Measurements from ENCODE around the gene RMDN2. TPM values are rescaled to one million over a fixed set of nuclear protein-coding genes. Genes with fewer than 3 reads are reported as not detected.

Gene RMDN2
- total and polyA plus RNA-seq, 10 of the 15 experiments (the other 5 are each of a cell fraction or from before 2014, with no cell fraction given): 2.6 to 12.4 (median 9.2) TPM

GRCh38 chr2:37985333-37985732 is 60.2 kb downstream of the RMDN2 start:
- H3K4me3 ChIP-seq: no peak overlapping the region
- 0% methylated on average over 1 of the region's 1 CpG for WGBS (ENCODE audit: insufficient coverage, insufficient replicate concordance, low lambda C conversion rate, missing lambda C conversion rate)
- no peaks in the 10 kb centered on the region for H3K4me1 ChIP-seq (ENCODE audit: control insufficient read depth, insufficient read depth, low read length)
- RAD21 ChIA-PET (ENCODE audit: unreplicated experiment): interaction anchor here (1.7 to 3.9 kb wide), 2 partner anchors 52 to 289 kb away, joined by 12 to 15 read pairs; no protein-coding TSS in a partner anchor
- DNase-seq (ENCODE audit: low read depth, low spot score) (peak; percentile 20), FAIRE-seq (peak; percentile 74), ATAC-seq (peak; percentile 73)
- POLR2A ChIA-PET: no interaction called here
- no peaks in the 10 kb centered on the region for H3K79me2 ChIP-seq (ENCODE audit: control insufficient read depth, insufficient read depth, low read length)
- TF ChIP-seq IKZF2 (IDR thresholded peaks at IDR 0.05) (peak in 1 of 2 experiments; percentile 24; a peak in 1 of 4 replicates), POLR2A (IDR thresholded peaks at IDR 0.05; ENCODE audit: low read depth, low read length) (no peak), JUNB (IDR thresholded peaks at IDR 0.05) (peak; percentile 73), TCF12 (IDR thresholded peaks at IDR 0.05; ENCODE audit: low read depth, low read length) (no peak), RELB (IDR thresholded peaks at IDR 0.05; ENCODE audit: low read depth) (no peak), HDGF (IDR thresholded peaks at IDR 0.05) (no peak), MEF2B (IDR thresholded peaks at IDR 0.05; ENCODE audit: partially characterized antibody, poor library complexity, severe bottlenecking) (no peak), RB1 (IDR thresholded peaks at IDR 0.05; ENCODE audit: borderline replicate concordance) (no peak), RUNX3 (IDR thresholded peaks at IDR 0.05; ENCODE audit: low read length) (peak; percentile 85), MLLT1 (IDR thresholded peaks at IDR 0.05) (no peak), PKNOX1 (IDR thresholded peaks at IDR 0.05) (peak; percentile 73; the same call in 1 of the 2 replicates), BCL11A (IDR thresholded peaks at IDR 0.05; ENCODE audit: low read depth, low read length) (peak; percentile 26; the same call in 1 of the 2 replicates), RAD21 (IDR thresholded peaks at IDR 0.05; ENCODE audit: insufficient read depth, low read depth, low read length) (no peak), CEBPB (IDR thresholded peaks at IDR 0.05; ENCODE audit: borderline replicate concordance in 1 of 2, low read depth in 2 of 2, low read length in 2 of 2) (0 out of 4 replicates have a peak, but pooled peaks of 1 of the 2 experiments have one; percentile 12), NFIC (IDR thresholded peaks at IDR 0.05; ENCODE audit: low read depth, low read length) (peak; percentile 39; the same call in 1 of the 2 replicates), IRF4 (IDR thresholded peaks at IDR 0.05; ENCODE audit: low read depth, low read length) (0 out of 2 replicates have a peak, but pooled peaks have one; percentile 40)
- H4K20me1 ChIP-seq (ENCODE audit: control insufficient read depth, insufficient read depth): no peaks in the 10 kb centered on the region
- CTCF ChIA-PET: interaction anchor here (1.0 to 1.6 kb wide), 5 partner anchors 51 to 289 kb away, joined by 3 to 17 read pairs (median 3); no protein-coding TSS in a partner anchor
- H3K36me3 ChIP-seq (ENCODE audit: control insufficient read depth in 2 of 2, insufficient read depth in 2 of 2, low read length in 1 of 2): no peaks in the 10 kb centered on the region
- no peaks in the 10 kb centered on the region; the same call in 2 of the 3 replicates for H3K9me3 ChIP-seq (replicated peaks; ENCODE audit: control insufficient read depth, insufficient read depth, low read length)
- no peak overlapping the region for H3K9ac ChIP-seq (ENCODE audit: control insufficient read depth, insufficient read depth, low read length)
- no peak overlapping the region for H3K4me2 ChIP-seq (ENCODE audit: control insufficient read depth, insufficient read depth)
- BruUV-seq (replicated peaks): no TSS peak
- no peak overlapping the region for H2AFZ ChIP-seq (ENCODE audit: control insufficient read depth, low read depth, low read length)
- SMC1A ChIA-PET (ENCODE audit: uncharacterized antibody, unreplicated experiment): interaction anchor here (0.7 to 2.2 kb wide), 4 partner anchors 30 to 289 kb away, joined by 3 to 13 read pairs (median 3); no protein-coding TSS in a partner anchor
- no peaks in the 10 kb centered on the region for H3K27me3 ChIP-seq (replicated peaks in 1 of 2; ENCODE audit: control insufficient read depth in 2 of 2, insufficient read depth in 2 of 2, low read length in 1 of 2)
- in situ Hi-C loops (cut with MboI) (no loop called here), intact Hi-C loops (cut with micrococcal nuclease; ENCODE audit: unreplicated experiment) (loop anchor here (1.0 kb wide), 1 partner anchor 89 kb away; no protein-coding TSS in a partner anchor)
- no peak overlapping the region for H3K27ac ChIP-seq (ENCODE audit: control insufficient read depth, insufficient read depth)
